Measurements from ENCODE around the gene TBC1D24. TPM values are rescaled to one million over a fixed set of nuclear protein-coding genes. Genes with fewer than 3 reads are reported as not detected.
A peak's percentile ranks its signal among the peaks of the same experiment; 100 is the strongest.

The TBC1D24 gene
- polyA plus RNA-seq (2.4 to 3.6 TPM (median 3.0 TPM) in 3 replicates), polyA minus RNA-seq (6.2 to 9.5 TPM (median 7.9 TPM) in 3 replicates)
- 0.49 TPM for polyA plus RNA-seq (2011; ENCODE audit: low read depth)
- 2.9 and 3.1 TPM in 2 replicates for polyA plus RNA-seq (2011; cell fraction: cytosol; rRNA removed)
- 8.8 and 10.1 TPM in 2 replicates for polyA plus RNA-seq (2011; cell fraction: nucleus; rRNA removed)
- 1.6 and 4.4 TPM in 2 replicates for polyA plus RNA-seq (2012; ENCODE audit: low replicate concordance)
- polyA minus RNA-seq (2011; cell fraction: cytosol; rRNA and poly(A)+ RNA removed), result 9.8 TPM
- 10.2 and 11.2 TPM in 2 replicates for polyA minus RNA-seq (2011; cell fraction: nucleus; rRNA and poly(A)+ RNA removed)

DNA sequence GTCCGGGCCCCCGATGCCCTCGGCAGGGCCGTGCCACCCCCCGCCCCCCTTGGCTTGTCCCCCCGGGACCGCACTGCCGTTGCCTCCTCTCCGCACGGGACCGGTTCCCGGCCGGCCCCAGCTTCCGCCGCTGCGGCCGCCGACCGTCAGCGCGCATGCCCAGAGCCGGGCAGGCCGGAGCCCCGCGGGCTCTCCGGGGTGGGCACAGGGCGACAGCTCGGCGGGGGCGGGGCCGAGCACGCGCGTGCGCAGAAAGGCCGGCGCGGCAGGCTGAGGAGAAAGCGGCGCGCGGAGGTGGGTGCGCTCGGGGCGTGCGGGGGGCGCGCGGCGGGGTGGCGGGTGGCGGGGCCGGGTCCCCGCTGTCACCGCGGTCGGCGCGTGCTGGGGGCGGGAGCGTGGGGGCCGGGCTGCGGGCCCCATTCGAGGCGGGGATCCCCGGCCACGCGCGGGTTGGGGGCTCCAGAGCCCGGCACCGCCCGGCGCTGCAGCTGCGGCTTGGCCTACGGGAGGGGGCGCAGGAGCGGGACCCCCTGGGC, at the start of gene TBC1D24:
Gene TBC1D24, plus strand, starts transcription at position 251 of the 536 bp plus-strand sequence. CDS start 21,022 bp downstream, outside the sequence.
- peak within 1 kb of the TSS; percentile 74 for H2AFZ ChIP-seq (ENCODE audit: control insufficient read depth, low read length)
- peak within 1 kb of the TSS; percentile 76 to 88 (median 82) for H3K4me3 ChIP-seq (ENCODE audit: control insufficient read depth in 2 of 3, extremely low read depth in 1 of 3, insufficient read depth in 2 of 3, low read depth in 1 of 3, low read length in 3 of 3)
- H3K4me1 ChIP-seq (ENCODE audit: control insufficient read depth, extremely low read depth, insufficient read depth, low read length), result peaks cover 13% of the 10 kb centered on the region
- DNase-seq (ENCODE audit: low read depth, low spot score) (no peak), FAIRE-seq (no peak)
- dilution Hi-C loops (cut with MboI; ENCODE audit: extremely low pct_ligation_motif_present, low sequenced_read_pairs), result no loop called here
- peak within 1 kb of the TSS; percentile 75 for H3K9ac ChIP-seq (ENCODE audit: control insufficient read depth, extremely low read depth, insufficient read depth, low read length)
- H3K79me2 ChIP-seq (ENCODE audit: control insufficient read depth, insufficient read depth, low read length), result peaks cover 1% of the 10 kb centered on the region
- TF ChIP-seq EZH2 (IDR thresholded peaks at IDR 0.05; ENCODE audit: low read length), result no peak
- H3K9me3 ChIP-seq (ENCODE audit: control insufficient read depth, low read depth, low read length), result no peaks in the 10 kb centered on the region
- H3K36me3 ChIP-seq (ENCODE audit: control insufficient read depth in 2 of 2, extremely low read depth in 1 of 2, insufficient read depth in 2 of 2, low read length in 2 of 2), result peaks cover 0 to 1% of the 10 kb centered on the region in 2 experiments
- H3K27me3 ChIP-seq (ENCODE audit: control insufficient read depth, extremely low read depth, insufficient read depth, low read length), result peaks cover 21% of the 10 kb centered on the region
- H3K4me2 ChIP-seq (ENCODE audit: control insufficient read depth, extremely low read depth, insufficient read depth, low read depth, low read length), result peak within 1 kb of the TSS; percentile 77
- peaks cover 9% of the 10 kb centered on the region for H4K20me1 ChIP-seq (ENCODE audit: control insufficient read depth, extremely low read depth, insufficient read depth, low read length)
- H3K27ac ChIP-seq (ENCODE audit: control insufficient read depth, insufficient read depth, low read length), result peak within 1 kb of the TSS; percentile 52
- no peaks in the 10 kb centered on the region for H3K9me1 ChIP-seq (ENCODE audit: control insufficient read depth, extremely low read depth, insufficient read depth, low read length)

DNA sequence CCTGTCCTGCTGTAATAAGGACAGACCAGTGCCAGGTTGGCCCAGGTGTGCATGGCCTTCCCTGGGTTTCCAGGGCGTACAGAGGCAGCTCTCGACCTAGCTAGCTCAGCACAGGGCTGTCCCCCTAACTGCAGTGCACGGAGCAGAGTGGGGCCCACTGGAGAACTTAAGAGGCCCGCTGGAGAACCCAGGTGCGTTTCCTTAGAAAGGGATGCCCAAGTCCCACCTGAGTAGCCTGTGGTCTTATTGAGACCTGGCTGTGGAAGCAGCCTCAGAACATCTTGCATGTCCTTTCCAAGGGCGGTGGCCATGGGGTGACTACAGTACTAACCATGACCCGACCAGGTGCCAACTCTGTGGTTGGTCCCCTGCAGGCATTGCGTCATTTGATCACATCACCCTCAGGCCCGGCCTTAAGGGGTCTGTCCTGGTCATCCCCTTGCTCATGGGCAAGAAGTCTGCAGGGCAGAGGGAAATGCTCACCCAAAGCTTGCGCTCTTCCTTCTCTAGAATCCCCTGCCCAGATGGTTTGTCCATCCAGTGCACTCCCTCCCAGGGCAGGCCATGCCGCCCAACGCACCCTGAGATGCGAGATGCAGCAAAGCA, 49.0 kb upstream of the TBC1D24 start:
- no peak overlapping the region for H3K4me2 ChIP-seq (ENCODE audit: control insufficient read depth, extremely low read depth, insufficient read depth, low read depth, low read length)
- peaks cover 3% of the 10 kb centered on the region for H4K20me1 ChIP-seq (ENCODE audit: control insufficient read depth, extremely low read depth, insufficient read depth, low read length)
- DNase-seq (ENCODE audit: low read depth, low spot score), result no peak
- H3K4me3 ChIP-seq (ENCODE audit: control insufficient read depth in 2 of 3, extremely low read depth in 1 of 3, insufficient read depth in 2 of 3, low read depth in 1 of 3, low read length in 3 of 3), result no peak overlapping the region
- no peak for TF ChIP-seq CTCF (optimal IDR thresholded peaks at IDR 0.05 in 1 of 3, IDR thresholded peaks at IDR 0.05 in 1 of 3, conservative IDR thresholded peaks at IDR 0.05 in 1 of 3; ENCODE audit: extremely low read depth in 1 of 3, insufficient read depth in 2 of 3, low read length in 3 of 3)
- TF ChIP-seq EZH2 (IDR thresholded peaks at IDR 0.05; ENCODE audit: low read length), result no peak
- no peaks in the 10 kb centered on the region for H3K27me3 ChIP-seq (ENCODE audit: control insufficient read depth, extremely low read depth, insufficient read depth, low read length)
- no peak for FAIRE-seq
- no peak overlapping the region for H3K9ac ChIP-seq (ENCODE audit: control insufficient read depth, extremely low read depth, insufficient read depth, low read length)
- H2AFZ ChIP-seq (ENCODE audit: control insufficient read depth, low read length), result no peak overlapping the region
- H3K9me1 ChIP-seq (ENCODE audit: control insufficient read depth, extremely low read depth, insufficient read depth, low read length), result no peaks in the 10 kb centered on the region
- no peak overlapping the region for H3K27ac ChIP-seq (ENCODE audit: control insufficient read depth, insufficient read depth, low read length)
- H3K9me3 ChIP-seq (ENCODE audit: control insufficient read depth, low read depth, low read length), result no peaks in the 10 kb centered on the region
- peaks cover 0 to 1% of the 10 kb centered on the region in 2 experiments for H3K36me3 ChIP-seq (ENCODE audit: control insufficient read depth in 2 of 2, extremely low read depth in 1 of 2, insufficient read depth in 2 of 2, low read length in 2 of 2)
- peaks cover 9% of the 10 kb centered on the region for H3K4me1 ChIP-seq (ENCODE audit: control insufficient read depth, extremely low read depth, insufficient read depth, low read length)
- dilution Hi-C loops (cut with MboI; ENCODE audit: extremely low pct_ligation_motif_present, low sequenced_read_pairs), result no loop called here
- peaks cover 15% of the 10 kb centered on the region for H3K79me2 ChIP-seq (ENCODE audit: control insufficient read depth, insufficient read depth, low read length)
